Measurements from ENCODE around the gene TAS2R19.

DNA sequence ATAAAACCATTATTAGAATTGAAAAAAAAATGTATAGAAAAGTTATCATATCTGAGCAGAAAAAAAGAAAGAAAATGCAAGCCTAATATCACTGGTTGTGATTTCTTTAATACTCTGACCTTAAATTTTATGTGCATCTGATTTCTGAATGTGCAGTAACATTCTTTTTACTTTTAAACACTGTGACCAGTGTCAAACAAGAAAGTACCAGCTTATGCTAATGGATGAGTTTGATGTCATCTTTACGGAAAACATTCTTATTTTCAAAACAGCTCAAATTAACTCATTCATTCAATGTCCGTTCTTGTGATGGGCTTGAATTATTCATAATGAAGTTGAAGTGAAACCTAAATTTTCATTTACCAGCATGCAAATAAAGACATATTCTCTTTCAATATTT lies 35.6 kb downstream of the TAS2R19 start, which contains the start of gene TAS2R50:
- TF ChIP-seq, protein P1, sequence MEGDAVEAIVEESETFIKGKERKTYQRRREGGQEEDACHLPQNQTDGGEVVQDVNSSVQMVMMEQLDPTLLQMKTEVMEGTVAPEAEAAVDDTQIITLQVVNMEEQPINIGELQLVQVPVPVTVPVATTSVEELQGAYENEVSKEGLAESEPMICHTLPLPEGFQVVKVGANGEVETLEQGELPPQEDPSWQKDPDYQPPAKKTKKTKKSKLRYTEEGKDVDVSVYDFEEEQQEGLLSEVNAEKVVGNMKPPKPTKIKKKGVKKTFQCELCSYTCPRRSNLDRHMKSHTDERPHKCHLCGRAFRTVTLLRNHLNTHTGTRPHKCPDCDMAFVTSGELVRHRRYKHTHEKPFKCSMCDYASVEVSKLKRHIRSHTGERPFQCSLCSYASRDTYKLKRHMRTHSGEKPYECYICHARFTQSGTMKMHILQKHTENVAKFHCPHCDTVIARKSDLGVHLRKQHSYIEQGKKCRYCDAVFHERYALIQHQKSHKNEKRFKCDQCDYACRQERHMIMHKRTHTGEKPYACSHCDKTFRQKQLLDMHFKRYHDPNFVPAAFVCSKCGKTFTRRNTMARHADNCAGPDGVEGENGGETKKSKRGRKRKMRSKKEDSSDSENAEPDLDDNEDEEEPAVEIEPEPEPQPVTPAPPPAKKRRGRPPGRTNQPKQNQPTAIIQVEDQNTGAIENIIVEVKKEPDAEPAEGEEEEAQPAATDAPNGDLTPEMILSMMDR (IDR thresholded peaks at IDR 0.05) = no peak
- TF ChIP-seq, protein P2, sequence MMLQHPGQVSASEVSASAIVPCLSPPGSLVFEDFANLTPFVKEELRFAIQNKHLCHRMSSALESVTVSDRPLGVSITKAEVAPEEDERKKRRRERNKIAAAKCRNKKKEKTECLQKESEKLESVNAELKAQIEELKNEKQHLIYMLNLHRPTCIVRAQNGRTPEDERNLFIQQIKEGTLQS (CRISPR knock-in tag; conservative IDR thresholded peaks at IDR 0.05) = no peak
- TF ChIP-seq, protein P3, sequence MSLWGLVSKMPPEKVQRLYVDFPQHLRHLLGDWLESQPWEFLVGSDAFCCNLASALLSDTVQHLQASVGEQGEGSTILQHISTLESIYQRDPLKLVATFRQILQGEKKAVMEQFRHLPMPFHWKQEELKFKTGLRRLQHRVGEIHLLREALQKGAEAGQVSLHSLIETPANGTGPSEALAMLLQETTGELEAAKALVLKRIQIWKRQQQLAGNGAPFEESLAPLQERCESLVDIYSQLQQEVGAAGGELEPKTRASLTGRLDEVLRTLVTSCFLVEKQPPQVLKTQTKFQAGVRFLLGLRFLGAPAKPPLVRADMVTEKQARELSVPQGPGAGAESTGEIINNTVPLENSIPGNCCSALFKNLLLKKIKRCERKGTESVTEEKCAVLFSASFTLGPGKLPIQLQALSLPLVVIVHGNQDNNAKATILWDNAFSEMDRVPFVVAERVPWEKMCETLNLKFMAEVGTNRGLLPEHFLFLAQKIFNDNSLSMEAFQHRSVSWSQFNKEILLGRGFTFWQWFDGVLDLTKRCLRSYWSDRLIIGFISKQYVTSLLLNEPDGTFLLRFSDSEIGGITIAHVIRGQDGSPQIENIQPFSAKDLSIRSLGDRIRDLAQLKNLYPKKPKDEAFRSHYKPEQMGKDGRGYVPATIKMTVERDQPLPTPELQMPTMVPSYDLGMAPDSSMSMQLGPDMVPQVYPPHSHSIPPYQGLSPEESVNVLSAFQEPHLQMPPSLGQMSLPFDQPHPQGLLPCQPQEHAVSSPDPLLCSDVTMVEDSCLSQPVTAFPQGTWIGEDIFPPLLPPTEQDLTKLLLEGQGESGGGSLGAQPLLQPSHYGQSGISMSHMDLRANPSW (CRISPR knock-in tag; conservative IDR thresholded peaks at IDR 0.05; ENCODE audit: low read depth) = no peak
- no peak for TF ChIP-seq FOXK1 (CRISPR knock-in tag; IDR thresholded peaks at IDR 0.05)
- TF ChIP-seq, protein P4, sequence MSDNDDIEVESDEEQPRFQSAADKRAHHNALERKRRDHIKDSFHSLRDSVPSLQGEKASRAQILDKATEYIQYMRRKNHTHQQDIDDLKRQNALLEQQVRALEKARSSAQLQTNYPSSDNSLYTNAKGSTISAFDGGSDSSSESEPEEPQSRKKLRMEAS (CRISPR knock-in tag; IDR thresholded peaks at IDR 0.05) = no peak
- TF ChIP-seq, protein P5, sequence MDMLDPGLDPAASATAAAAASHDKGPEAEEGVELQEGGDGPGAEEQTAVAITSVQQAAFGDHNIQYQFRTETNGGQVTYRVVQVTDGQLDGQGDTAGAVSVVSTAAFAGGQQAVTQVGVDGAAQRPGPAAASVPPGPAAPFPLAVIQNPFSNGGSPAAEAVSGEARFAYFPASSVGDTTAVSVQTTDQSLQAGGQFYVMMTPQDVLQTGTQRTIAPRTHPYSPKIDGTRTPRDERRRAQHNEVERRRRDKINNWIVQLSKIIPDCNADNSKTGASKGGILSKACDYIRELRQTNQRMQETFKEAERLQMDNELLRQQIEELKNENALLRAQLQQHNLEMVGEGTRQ (CRISPR knock-in tag; IDR thresholded peaks at IDR 0.05) = no peak
- TF ChIP-seq, protein P6, sequence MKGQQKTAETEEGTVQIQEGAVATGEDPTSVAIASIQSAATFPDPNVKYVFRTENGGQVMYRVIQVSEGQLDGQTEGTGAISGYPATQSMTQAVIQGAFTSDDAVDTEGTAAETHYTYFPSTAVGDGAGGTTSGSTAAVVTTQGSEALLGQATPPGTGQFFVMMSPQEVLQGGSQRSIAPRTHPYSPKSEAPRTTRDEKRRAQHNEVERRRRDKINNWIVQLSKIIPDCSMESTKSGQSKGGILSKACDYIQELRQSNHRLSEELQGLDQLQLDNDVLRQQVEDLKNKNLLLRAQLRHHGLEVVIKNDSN (CRISPR knock-in tag; IDR thresholded peaks at IDR 0.05) = no peak
- TF ChIP-seq, protein P7, sequence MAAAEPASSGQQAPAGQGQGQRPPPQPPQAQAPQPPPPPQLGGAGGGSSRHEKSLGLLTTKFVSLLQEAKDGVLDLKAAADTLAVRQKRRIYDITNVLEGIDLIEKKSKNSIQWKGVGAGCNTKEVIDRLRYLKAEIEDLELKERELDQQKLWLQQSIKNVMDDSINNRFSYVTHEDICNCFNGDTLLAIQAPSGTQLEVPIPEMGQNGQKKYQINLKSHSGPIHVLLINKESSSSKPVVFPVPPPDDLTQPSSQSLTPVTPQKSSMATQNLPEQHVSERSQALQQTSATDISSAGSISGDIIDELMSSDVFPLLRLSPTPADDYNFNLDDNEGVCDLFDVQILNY (CRISPR knock-in tag; IDR thresholded peaks at IDR 0.05) = no peak
- no peak for TF ChIP-seq JAZF1 (CRISPR knock-in tag; IDR thresholded peaks at IDR 0.05)

Measured in WTC11 (cell line).